Stimulated activated CD8-positive, alpha-beta memory T cell treated with anti-CD3 and anti-CD28 coated beads, Interleukin-2, amount 100 ng/mL, for 48 hours (primary cell): Measurements from ENCODE around the gene MAPKAPK3.

Experiments
- DNase-seq, 2 donors: peaks; one replicate each; pipeline ENCODE4 v3.0.0-alpha.2; 2020; ENCODE audit warnings: low read depth in 2 of 2

Gene MAPKAPK3

DNA sequence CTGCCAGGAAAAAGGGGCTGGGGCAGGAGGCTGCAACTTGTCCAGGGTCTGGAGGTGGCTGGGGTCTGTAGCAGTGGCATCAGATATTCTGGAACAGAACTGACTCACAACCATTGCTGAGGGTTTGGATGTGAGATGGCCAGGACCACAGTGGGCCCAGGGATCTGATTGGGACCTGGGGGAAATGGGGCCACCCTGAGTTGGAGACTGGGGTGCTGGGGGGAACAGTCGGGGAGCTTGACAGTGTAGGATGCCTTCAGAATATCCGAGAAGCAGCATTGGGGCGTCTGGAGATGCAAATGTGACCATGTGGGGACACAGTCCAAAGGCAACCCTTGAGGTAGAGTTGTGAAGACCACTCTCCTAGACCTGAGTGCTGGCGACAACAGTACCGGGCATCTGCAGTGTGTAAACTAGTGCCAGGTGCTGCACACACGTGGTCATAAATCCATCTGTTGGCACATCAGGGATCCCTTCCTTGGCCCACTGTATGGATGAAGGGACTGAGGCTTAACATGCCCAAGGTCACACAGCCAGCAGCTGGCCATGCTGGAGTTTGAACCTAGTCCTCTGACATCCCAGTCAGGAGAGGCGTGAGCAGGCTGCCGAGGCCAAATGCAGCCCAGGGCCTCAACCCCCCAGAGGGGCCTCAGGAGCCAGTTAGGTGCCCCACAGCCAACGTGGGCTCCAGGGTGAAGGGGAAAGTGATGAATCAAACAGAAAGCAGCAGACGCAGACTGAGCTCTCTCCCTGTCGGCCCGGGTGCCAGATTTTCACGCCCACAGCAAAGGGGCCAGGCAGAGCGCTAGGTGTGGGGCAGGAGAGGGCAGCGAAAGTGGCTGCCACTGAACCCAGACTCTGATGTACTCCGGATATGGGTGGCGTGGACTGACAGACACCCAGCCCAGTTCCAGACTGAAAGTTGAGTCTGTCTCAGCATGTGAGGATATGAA lies 28.9 kb upstream of the MAPKAPK3 start:
- DNase-seq = peak; percentile 73 to 82

DNA sequence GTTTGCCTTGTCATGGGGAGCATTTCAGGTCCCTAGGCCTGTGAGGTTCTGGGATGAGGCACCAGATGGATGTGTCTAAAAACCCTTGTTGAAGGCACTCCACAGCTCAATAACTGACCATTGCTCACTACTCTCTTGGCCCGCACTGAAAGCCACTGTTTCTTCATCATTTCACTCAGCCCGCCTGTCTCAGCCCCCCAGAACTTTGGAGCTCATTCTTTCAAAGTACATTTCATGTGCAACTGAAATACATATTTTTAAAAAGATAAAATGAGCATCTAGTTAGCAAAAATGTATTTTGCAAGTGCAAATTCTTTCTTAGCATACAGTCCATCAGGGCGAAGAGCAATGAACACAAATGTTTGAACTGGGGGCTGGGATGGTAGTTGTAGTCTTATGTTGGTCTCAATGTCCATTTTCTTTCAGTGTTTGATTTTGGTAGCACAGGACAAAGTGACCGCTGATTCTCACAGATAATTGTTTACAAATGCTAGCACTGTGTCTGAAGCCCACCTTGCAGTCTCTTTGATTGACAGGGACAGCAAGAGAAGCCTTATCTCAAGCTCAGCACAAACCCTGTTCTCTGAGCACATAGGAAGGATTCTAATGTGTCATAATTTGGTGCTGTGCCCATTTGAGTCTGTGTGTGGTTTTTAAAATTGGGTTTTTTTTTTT lies 28.1 kb upstream of the MAPKAPK3 start:
- DNase-seq = no peak

DNA sequence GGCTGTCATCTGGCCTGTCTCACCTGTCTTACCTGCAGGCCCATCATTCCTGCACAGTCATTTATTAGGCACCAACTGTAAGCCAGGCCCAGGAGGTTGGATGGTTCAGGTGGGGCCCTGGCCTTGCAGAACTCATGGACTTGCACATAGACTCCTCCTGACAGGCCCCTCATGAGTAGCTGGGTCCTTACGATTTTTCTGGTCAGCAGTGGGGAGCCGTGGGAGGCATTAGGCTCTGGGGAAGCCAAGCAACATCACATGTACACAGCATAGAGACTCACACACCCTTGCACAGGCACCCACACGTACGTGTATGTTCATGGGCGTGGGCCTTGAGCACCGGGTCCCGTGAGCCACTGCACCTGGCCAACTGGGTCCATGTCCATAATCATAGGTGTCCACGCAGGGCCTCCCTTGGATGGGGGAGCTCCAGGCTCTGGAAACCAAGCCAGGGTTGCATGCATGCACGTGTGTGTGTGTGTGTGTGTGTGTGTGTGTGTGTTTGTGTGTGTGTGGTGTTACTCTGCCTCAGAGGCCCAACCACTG lies 25.7 kb upstream of the MAPKAPK3 start:
- no peak for DNase-seq

DNA sequence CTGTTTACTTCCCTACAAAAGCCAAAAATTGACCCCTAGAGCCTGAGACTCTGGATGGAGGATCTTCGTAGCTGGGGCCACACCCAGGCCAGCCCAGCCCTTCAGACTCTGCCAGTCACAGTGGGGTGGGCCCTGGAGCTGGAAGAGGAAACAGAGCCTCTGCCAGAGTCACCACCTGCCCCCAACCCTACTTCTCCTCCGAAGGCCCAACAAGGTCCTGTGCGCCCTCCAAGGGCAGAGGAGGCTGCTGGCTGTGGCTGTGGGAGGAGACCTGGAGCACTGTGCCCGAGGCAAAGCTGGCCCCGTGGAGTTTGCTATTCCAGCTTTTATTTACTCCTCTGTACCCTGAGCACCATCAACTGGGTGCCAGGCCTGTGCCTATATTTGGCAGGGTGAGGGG lies 24.4 kb upstream of the MAPKAPK3 start:
- no peak for DNase-seq

DNA sequence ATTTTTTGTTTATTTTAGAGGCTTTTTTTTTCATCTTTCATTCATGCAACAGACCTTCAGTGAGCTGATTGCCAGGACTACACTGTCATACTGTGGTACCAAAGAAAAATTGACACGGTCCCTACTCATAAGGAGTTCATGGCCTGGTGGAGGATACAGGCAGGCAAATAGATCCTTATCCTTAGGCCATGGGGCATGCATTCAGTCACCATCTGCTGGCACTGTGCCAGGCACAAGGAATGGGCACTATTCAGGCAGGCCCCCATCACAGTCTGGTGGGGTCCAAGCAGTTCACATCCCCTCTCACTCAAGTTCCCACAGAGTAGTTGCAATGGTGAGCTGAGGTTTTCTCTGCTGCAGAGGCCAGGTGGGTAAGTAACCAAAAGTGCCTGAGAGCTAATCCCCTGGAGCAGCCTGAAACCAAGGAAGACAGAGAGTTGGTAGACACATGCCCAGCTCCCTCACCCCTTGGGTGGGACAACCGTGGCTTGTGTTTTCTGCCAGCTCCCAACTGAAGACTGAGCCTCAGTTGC lies 22.6 kb upstream of the MAPKAPK3 start:
- DNase-seq = no peak

DNA sequence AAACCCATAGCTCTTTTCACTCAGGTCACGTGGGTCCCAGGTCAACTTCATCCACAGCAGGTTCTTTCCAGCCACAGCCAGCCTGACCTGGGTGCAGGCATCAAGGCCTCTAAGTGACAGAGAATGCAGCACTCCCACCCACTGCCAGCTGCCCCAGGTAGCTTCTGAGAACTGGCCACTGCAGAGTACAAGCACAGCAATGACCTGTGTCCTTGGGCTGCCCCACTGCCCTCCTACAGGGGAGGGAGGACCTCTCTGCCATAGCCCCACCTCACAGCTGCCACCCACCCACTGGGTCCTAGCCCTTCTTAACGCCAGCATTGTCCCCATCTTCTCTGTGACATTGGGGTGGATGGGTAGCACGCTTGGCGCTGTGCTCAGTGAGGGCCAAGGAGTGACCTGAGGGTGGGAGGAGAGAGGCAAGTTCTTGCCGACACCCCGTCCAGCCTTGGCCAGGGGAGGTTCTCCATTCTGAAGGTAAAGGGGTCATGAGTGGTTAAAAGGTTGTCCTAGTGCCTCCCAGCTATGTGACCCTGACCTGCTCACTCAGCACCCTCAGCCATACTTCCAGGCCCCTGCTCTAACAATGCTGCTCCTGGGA lies 17.7 kb upstream of the MAPKAPK3 start:
- no peak for DNase-seq

DNA sequence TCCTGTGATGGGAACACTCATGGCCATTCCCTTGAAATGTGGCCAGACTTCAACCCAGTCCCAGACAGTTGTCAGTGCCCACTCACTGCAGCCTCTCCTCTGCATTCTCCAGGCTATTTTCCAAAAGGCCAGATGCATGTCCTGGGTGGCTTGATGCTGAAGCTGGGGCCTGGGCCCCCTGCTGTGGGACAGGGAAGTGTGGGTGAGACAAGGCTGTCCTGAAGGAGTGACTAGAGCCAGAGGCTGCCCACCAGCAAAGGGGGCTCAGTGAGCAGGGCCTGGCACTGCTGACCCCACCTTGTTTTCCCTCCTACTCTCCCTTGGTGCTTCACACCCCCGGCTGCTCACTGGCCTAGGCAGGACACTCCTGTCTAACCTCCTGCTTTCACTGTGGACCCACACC lies 17.2 kb upstream of the MAPKAPK3 start:
- no peak for DNase-seq

DNA sequence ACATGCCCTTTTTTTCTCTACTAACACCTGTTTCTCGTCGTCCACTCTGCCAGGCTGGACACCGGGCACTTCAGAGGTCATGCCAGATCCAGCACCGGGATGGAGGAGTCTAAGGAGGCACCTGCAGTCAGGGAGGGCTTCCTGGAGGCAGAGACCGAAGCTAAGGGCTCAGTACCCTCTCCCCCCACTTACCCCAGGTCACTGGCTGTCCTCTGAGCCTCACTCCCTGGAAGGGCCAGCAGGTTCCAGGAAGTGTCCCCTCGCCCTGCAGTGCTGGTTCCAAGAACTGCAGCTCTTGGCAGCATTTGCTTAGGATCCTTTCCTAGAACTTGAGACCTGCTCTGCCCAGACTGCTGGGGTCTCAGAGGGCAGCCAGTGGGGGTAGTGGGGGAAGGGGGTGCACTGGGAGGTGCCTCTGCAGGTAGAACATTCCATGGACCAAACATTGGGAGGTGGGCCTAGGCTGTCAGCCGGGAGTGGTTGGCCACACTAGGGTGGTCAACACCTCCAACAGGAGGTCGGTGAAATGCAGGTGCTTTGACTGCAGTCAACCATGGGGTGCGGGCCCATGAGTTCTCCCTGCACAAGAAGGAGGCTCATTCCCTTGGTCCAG lies 16.7 kb upstream of the MAPKAPK3 start:
- DNase-seq = no peak

DNA sequence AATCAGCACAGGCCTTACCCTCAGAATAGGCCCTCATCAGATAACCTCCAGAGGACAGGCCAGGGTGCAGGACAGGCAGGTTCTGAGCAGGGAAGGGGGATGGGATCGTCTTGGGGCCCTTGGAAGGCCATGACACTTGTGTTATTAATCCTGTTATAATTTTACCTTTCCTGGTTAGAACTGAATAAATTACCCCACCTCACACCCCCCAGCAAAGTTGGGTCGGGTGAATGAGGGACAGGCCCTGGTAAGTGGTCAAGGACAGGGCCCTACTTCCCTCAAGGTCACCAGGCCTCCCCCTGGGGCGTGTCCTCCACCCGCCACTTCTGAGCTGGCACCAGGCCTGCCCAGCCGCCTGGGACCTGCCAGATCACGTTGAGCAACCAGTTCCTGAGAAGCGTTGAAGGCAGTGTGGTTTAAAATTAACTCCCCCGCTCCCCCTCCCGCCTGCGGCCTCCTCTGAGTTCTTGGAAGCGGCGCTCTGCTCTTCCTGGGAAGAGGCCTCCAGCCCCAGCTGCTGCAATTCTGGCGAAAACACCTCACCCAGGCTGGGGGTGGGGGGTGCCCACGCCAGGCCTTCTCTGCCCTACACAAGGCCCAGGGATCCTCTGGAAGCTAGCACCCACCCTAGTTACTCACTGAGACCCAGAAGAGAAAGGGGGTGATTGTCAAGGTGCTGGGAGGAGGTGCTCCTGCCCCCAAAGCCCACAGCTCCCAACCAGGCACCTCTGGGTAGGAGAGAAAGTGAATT lies 15.9 kb upstream of the MAPKAPK3 start:
- peak; percentile 84 to 91 for DNase-seq

DNA sequence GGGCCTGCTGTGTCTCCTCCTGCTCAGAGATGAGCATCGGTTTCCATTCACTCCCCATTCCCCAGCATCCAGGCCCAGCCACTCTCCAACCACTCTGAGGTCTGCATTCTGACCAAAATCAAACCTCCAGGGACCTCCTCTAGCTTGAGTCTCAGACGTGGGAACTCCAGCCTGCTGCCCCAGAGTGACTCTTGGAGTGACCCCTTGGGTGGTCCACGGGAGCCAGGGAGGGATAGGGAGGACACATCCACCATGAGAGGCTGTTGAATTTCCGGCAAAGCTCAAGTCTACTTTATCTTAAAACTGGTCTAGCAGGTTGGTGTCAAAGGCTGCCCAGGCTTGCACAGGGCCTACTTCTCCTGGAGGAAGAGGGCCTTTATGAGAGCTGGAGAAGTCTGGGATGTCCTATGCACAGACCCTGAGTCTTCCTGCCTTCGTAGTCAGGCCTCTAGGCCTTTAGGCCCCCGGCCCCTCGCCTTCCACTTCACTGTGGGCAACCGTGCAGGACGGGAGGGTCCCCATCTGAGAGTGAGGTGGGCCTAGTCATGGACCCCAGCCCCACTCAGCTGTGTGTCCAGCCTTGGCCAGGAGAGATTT lies 14.3 kb upstream of the MAPKAPK3 start:
- DNase-seq = no peak

DNA sequence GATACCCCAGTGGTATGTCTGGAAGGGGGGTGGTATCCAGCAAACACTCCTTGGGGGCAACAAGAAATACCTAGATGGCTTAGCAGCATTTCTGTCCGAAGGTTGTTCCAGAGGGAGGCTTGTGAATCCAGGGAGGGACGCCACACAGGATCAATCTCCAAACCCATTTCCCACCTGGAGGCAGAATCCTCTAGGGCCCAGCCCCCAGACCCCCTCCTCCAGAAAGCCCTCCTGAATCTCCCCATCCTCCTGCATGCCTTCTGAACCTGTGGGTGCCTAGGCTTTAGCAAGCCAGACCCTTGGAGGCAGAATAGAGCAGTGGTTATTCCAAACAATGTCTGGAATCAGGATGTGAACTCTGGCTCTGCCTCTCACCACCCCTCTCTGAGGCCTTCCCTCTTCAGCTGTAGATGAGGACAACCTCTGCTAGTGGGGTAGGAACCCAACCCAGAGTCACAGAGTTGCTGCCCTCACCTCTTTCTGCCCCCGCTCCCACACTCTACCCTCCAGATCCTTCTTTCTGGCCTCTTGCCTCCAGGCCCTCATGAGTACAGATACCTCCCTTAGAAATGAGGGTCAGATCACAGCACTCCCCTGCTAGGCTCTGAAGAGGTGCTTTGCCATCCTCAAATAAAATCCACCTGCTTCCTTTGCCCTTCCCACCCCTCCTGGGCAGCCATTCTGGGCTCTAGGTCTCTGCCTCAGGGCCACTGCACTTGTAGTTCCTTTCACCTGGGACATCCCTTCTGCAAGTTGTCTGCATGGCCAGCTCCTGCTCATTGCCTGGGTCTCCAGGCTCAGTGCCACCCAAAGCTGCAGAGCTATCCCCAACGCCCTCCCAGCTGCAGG lies 13.5 kb upstream of the MAPKAPK3 start:
- no peak for DNase-seq

DNA sequence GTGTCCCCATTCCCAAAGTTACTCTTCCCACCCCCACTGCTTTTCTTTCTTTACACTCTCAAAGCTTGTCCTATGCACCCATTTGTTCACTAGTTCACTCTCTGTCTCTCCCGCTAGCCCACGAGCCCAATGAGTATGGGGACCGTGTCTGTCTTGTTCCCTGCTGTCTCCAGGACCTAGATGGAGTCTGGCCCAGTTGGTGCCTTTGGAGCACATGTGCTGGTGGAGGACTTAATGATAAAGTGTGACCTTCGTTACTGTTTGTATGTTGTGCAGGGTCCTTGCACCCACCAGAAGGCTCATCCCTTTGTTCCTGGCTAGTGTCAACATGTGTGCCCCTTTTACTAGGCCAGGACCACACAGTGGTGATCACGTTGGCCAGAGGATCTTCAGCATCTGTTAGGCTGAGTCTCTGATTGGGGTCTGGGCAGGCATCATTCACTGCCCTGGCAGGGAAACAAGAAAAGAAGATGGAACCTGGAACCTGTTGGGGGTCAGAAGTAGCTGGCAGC lies 12.8 kb upstream of the MAPKAPK3 start:
- DNase-seq = no peak

DNA sequence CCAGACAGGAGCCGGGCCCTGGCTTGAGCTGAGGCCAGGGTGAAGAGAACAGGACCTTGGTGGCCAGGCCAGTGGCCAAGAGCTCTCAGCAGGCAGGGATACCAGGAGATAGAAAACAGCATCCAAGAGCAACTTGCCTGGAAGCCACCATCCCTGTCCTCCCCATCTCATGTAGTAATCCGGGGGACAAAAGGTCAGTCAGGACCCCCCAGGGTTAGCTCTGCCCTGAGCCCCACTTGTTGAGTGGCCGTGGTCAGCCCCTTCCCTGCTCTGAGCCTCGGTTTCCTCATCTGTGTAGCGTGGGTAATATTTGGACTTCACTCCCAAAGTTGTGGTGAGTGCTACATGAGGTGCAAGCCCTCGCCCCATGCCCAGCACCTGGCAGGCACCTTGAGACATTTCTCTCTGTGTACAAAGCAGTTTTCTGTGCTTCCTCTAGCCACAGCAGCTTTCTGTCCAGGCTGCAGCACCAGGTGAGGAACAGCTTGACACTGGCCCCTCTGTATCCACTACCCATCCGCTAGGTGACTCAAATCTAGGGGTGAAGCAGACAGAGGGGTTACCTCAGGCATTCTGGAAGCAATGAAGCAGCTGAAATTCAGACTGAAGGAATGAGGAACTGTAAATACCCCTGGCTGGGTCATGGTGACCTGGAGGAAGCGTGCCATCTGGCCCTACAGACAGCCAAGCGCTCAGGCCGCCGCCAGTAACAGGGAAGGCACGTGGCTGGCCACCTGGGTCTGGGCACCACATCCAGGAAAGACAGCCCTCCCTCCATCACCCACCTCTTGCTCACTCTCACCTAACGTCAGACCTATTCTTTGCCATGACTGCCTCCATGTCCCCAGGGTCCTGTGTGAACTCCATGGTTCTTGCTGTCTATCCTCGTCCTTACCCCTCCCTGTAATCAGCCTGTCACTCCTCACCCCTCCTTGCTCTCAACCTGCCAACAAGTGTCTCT lies 12.0 kb upstream of the MAPKAPK3 start:
- no peak for DNase-seq

DNA sequence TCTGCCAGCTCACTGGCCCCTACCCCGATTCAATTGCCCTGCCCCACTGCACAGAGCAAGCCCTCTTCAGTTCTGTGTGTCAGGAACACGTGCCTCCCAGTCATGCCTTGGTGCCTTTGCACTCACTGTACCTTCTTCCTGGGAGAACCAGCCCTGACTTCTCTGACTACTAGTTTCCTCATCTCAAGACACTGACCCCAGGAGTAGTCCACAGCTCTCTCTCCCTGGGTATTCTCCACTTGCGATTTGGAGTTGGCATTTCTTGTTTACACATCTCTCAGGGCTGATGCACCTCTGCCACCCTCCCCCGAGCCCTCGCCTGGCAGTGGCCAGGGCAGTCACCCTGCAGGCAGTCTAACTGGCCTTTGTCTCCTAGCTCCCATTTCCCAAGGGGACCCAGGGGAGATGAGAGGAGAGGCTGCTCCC lies 11.0 kb upstream of the MAPKAPK3 start:
- no peak for DNase-seq

DNA sequence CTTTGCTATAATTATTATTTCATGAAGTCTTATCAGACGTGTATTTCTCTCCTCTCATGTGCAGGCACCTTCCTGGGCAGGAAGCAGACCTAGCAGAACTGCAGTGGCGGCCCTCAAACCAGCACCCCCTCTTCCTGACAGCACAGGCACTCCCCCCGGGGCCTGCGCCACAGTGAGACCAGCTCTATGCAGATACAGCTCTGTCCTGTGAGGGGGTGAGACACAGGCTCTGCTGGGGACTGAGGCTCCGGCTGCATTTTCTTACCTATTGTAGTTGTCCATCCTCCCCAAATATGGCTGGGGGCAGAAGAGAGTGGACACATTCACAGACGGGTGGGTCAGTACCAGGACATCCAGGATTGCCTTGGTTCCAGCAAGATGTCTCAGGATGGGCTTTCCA lies 10.4 kb upstream of the MAPKAPK3 start:
- DNase-seq = no peak

DNA sequence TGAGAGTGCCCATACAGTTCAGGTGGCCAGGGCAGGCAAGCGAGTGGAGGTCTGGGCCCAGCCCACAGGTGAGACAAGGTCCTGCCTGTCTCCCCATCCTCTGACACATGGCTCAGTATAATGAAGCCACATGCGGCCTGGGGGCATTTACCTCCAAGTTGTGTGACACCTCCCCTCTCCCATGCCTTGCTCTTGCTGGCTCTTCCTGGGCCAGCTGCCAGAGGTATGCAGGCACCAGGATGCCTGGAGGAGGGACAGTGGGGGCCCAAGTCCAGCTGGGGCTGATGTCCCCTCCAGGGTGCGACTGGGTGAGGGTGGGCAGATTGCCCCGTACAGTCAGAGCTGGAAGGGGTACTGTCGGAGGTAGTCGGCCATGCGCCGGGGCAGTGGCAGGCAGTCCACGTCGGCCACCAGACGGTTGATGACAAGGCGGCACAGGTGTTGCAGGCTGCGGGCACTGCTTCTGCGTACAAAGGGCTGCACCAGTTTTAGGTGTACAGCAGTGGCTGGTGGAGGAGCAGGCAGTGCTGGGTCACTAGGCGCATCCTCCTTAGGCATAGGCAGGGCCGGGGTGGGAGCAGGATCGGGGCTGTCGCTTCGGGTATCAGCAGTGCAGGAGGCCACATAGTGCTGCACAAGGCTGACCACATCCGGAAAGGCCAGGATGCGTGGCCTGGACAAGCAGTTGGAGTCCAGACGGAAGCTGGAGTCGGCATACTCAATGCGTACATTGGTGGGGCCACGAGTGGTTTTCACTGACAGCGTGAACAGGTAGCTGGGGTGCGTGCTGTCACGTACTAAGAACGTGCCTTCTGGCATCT lies 9.5 kb upstream of the MAPKAPK3 start:
- no peak for DNase-seq

DNA sequence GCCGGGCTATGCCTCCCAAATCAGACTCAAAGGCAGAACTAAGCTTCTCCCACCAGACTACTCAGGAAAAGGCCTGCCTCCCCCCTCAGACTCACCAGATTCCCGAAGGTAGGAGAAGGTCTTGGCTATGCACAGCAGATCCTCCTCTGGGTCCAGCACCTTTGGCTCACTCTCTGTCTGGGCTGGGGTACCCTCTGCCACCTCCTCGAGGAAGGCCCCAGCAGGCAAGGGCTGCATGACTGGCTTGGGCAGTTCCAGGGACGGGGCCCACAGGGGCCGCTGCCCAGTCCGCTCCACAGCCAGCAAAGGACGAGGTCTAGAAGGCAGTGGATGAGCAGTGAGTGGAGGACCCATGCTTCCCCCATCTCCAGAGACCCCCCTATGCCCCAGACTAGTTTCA lies 8.7 kb upstream of the MAPKAPK3 start:
- DNase-seq = no peak
